Stimulated activated CD4-positive, alpha-beta T cell treated with anti-CD3 and anti-CD28 coated beads, TNF-alpha, amount 100 ng/mL, for 4 hours (primary cell): ENCODE measurements around the gene STK17A.
"Not testable (repeated sequence)": the region's sequence is repeated elsewhere in the genome, so short reads cannot be mapped to it uniquely, and the experiment has no call there.

Source experiments
- DNase-seq, 3 experiments: peaks; one replicate each; pipeline ENCODE4 v3.0.0-alpha.2; 2020; ENCODE audit warnings: low read depth in 3 of 3

Gene STK17A

DNA sequence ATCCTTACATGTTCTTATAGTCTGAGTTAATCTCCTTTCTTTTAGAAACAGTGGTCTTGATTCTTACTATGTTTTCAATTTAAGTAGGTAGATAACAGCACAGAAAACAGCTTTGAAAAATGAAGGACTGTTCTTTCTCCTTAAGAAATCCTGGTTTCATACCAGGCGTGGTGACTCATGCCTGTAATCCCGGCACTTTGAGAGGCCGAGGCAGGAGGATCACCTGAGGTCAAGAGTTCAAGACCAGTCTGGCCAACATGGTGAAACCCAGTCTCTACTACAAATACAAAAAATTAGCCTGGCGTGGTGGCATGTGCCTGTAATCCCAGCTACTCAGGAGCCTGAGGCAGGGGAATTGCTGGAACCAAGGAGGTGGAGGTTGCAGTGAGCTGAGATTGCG lies 13.5 kb downstream of the STK17A start:
- not testable (repeated sequence) for DNase-seq

DNA sequence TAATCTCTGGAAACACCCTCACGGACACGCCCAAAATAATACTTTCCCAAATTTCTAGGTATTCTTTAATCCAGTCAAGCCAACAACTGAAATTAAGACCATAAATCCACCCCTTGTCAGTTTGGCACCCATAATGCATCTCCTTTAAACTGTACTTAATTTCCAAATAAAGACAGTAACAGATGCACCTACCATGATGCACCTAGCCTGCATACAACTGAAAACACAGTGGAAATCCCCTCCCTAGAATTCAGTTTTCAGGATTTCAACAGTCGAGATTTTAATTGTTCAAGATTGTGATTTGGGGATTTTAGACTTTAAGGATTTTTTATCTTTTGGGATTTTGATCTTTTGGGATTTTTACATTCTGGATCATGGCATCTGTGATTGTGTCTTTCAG lies 17.1 kb downstream of the STK17A start:
- DNase-seq: no peak

DNA sequence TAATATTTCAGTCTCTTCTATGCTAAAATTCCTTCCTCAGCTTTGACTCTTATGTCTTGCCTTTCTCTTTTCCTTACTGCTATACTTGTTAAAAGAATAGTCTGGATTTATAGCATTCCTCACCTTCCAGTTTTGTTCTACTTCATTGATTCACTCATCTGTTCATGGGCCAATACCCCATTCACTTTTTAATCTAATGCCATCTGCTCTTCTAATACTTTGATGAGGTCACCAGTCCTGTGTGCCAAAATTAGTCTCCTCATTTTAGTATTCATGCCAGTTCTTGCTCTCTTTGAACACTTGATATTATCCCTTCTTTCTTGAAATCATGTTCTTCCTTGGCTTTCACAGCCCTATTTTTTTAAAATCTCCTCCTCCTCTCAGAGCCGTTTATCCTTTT lies 19.3 kb downstream of the STK17A start:
- no peak for DNase-seq

DNA sequence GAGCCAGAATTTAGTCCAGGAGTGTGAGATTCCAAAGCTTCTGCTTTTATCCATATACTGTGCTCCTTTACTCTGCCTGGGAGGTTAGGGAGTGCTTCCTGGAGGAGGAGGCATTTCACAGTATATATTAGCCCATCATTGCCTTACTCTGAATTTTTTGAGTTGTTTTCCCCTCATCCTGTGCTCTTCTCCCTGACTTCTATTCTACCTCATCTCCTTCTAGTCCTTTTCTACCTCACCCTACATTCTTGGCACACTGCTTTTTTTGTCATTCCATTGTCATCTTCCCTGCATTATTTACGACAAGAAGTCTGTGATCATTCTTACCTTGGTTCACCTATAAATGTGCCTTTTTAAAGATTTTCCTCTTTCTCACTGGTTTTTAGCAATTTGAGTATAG lies 21.3 kb downstream of the STK17A start:
- no peak for DNase-seq

DNA sequence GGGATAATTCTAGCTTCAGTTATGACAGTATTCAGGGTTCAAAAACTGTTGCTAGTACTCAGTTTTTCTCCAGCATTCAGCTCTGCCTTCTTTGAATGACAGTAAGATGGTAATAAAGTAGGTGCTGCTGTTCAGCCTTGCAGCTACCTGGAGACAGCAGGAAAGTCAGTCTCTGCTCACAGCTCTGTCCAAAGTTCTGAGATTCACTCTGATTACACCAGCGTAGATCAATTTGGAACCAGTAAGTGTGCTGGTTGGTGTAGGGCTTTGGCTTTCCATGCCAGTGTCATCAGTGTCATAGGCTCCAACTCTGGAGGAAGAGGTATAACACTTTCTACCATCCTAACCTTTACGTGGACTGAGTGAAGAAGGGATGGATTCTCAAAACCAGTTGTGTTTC lies 26.2 kb downstream of the STK17A start:
- no peak for DNase-seq

DNA sequence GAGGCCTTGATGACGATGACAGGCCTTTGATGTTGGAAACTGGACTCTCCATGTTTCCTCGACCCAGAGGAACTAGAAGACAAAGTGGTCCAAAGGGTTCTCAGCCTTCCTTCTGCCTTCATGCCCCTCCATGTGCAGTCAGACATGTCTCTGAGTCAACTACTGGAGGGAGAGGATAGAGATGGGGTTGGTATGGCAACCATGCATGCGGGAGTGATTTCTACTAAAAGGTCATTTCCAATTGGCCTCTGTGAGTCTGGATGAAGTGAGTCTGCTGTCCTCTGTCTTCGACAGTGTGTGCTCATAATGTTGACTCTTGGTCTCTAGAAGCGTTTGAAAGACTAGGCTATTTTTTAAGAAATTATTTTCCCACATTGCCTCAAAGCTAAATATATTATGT lies 29.2 kb downstream of the STK17A start:
- DNase-seq: no peak

DNA sequence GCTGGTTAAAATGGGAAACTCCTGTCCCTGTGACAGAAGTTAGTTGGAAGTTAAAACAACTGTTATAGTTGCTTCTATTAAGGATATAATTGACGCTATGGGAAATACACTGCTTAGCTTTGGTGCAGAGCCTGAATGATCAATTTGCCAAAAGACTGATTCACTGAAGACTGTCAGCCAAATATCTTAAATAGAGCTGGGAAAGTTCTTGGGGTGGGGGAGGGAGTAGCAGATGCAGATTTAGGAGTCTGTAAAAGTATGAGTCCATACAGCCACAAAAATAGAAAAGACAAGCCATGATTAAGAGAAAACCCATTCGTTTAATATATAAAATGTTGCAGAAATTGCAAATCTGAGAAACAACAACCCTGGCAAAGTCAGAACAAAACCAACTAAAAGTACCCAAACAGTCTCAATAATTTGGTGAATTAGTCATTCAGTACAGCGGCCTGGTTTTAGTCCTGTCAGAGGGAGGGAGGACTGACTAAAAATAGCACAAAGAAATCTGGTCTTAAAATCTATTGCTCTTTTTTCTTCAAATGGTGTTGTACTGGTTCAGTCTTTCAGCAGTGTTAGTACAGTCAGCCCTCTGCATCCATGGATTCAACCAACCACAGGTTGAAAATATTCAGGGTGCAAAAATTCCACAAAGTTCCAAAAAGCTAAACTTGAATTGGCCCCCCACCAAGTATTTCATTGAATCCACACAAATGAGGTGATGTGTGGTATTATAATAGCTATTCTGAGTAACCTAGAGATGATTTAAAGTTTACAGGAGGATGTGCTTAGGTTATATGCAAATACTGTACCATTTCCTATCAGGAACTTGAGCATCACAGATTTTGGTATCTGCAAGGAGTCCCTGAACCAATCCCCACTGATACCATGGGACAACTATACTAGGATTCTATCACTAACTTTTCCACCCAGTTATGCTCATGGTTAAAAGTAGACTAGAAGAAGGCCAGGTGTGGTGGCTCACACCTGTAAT lies 30.0 kb downstream of the STK17A start:
- no peak for DNase-seq

DNA sequence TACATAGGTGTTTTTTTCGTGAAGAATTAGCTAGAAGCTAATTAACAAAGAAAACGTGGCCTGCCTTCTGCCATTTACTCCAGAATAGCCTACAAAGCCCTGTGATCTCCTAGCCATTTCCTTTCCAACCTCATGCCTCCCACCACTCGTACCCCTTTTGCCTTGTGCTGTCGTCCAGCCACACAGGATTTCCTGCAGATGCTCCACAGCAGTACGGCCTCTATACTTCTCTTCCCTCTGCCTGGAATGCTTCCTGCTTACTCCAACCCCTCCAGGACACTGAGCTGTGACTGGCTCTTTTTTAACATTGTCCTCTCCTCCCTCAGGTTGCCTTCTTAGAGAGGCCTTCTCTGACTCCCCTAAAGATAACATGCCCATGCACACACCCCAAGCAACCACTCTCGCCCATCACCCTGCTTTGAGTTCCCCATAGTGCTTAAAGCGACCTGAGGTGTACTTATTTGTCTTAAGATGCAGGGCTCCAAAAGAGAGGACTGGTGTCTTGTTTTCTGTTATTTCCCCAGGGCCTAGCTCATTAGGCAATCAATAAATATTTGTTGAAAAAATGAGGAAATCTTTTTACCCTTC lies 32.7 kb downstream of the STK17A start:
- no peak for DNase-seq

DNA sequence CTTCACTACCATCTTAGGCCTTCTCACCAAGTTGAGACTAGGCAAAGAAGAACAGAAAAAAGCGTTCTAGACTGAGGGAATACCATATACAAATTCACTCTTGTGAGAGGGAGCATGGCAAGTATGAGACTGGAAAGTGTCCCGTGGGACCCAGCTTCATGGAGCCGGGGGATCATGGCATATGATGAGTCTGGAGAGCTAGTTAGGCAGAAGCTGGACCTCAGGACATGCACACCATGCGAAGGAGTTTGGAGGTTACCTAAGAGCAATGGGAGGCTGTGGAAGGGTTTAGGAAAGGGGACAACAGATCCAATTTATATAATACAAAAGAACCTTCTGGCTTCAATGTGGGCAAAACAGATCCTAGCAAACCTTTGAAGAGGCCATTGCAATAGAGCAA lies 34.1 kb downstream of the STK17A start:
- DNase-seq: no peak

DNA sequence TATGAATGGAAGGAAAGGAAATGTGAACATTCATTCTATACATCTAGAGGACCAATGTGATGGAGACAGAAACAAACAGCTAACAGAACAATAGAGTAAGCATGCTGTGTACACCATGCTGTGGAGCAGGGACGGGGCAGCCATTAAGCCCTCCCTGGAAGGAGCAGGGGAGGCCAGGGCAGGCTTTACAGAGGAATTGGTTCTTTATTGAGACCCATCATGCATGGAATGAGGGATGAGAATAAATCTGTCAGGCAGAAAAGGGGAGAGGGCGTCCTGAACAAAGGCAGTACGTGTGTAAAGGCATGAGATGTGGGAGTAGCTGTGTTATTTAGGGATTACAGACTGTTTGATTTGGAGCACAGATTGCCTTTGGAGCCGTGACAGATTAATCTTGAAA lies 35.2 kb downstream of the STK17A start:
- DNase-seq: no peak

DNA sequence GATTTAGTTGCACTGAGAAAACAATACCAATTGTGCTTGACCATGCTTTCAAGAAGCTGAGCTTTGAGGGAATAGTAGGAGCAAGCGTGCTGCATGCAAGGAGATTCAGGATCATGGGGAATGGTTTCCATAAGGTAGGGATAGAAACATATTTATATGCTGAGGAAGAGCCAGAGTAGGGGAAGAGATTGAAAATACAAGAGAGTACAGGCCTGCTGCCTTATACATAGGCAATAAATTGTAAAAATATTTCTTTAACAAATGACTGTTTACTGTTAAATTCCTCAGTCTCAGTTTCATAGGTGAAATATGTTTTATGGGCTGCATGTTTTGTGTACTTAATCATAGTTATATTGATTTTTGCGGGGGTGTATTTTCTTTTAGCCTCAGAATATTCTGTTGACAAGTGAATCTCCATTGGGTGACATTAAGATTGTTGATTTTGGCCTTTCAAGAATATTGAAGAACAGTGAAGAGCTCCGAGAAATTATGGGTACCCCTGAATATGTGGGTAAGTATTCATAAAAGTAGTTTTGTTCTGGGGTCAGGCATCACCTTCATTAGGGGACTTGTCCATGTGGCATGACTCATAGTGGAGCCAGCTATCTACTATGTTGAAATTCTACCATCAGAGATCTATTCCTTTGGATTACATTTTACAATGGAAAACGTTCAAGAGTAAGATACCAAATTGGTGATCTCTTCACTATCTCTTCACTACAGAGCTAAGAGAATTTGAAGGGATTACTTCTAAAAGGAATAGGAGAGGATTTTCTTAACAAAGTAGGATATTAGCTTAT lies 36.5 kb downstream of the STK17A start:
- DNase-seq: no peak

DNA sequence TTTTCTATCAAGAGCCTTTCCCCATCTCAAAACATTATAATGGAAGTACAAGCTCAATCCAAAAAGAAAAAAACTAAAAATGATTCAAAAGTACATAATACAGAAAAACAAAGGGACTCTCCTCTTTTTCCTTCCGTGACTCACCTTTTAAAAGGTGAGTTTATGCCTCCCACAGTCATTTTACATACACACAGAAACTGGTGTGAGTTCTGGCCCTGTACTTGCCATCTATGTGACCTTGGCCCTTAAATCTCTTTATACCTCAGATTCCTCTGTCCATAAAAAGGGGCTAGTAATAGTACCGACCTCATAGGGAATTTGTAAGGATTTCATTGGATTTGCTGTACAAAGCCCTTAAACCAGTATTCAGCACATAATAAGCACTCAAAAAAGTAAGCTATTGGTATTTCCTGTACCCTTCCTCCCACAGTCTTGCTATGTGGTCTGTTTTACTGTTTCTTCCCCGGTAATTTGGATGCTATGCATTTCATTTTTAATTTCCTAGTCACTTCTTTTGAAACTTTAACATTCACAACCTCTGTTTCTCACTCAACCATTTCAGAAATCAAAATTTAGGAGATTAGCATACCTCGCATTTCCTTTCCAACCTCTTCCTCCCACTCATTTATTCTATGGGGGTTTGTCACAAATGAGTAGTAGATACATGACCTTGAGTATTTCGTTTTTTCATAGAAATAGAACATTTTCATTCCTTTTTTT lies 39.0 kb downstream of the STK17A start:
- DNase-seq: no peak

DNA sequence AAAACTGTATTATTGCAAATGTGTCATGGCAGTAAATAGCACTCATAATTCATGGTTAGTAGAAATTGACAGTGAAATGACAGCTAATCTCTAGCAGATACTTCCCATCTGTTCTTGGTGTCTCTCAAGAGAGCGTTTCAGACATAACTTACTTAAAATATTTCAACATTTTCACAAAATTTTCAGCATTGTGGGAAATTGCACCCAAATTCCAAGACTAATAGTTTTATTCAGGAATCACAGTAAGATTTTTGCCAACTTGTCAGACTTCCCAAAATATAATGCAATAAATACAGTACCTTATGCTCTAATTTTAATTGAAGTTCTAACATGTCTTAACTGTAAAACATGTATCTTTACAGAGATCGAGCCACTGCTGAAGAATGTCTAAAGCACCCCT lies 41.2 kb downstream of the STK17A start:
- DNase-seq: no peak

DNA sequence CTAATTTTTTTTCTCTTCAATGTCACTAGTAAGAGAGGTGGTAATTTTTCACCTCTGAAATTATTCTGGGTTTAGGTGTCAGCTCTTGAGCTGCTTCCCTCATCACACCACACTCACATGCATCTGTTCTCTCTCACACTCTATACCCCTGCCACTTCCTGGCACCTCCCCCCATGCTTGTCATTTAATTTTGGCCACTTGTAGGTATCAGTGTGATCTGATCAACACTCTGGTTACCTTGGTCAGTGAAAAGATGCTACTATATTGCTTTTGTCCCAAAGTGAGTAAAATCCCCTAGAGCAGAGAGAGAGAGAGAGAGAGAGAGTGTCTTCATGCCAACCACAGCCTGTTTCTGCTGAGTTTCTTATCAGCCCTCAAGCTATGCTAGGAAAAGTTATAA lies 42.5 kb downstream of the STK17A start:
- DNase-seq: no peak

DNA sequence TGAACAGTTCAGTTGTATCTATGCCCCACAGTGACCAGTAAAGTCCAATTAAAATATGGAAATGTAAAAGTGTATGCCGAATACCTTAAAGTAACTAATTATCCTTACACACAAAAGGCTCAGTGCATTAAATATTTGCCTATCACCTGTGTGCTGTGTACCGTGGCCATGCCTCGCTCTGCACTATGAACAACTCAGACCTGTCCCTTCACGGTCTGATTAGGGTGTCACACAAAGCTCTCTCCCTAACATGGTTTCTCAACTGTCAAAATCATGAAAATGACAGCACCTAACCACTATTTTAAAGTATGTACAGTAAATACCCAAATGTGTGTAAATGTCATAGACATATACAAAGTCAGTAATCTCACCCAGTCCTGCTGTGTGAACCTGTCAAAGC lies 43.1 kb downstream of the STK17A start:
- DNase-seq: no peak

DNA sequence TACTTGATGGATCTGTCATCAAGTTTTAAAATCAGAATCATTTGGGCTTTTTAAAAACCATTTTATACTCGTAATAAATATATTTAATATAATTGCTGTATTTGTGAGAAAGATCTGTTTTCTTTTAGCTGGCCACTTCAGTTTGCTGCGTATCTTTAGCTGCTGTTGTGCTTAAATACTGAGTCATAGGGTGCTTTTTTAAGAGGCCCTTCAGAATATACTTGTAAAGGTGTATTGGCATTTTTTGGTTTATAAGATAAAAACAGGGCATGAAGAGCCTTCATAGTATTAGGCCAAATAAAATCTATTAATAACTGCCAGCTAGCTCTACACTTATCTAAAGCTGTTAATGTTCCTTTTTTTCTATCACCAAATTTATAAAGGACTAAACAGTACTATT lies 43.8 kb downstream of the STK17A start:
- no peak for DNase-seq

DNA sequence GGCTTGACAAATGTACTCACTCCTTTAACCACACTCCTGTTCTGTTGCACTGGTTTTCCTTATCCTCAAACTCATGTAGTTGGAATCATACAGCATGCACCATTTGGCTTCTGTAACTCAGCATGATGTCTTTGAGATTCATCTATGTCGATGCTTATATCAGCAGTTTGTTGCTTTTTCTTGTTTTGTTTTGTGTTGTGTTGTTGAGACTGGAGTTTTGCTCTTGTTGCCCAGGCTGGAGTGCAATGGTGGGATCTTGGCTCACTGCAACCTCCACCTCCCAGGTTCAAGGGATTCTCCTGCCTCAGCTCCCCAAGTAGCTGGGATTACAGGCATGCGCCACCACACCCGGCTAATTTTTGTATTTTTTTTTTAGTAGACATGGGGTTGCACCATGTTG lies 44.9 kb downstream of the STK17A start:
- DNase-seq: not testable (repeated sequence)

DNA sequence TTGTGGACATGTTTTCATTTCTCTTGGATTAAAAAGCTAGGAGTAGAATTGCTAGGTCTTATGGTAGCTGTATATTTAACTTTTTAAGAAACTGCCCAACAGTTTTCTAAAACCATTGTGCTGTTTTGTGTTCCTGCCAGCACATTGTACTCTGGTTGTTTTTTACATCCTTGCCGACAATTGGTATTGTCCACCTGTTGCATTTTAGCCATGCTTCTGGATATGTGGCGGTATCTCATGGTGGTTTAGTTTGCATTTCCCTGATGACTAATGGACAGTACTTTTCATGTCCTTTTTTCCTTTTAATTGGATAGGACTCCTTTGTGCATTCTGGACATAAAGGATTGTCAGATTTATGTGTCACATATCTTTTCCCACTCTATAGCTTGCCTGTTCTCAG lies 45.5 kb downstream of the STK17A start:
- DNase-seq: no peak

DNA sequence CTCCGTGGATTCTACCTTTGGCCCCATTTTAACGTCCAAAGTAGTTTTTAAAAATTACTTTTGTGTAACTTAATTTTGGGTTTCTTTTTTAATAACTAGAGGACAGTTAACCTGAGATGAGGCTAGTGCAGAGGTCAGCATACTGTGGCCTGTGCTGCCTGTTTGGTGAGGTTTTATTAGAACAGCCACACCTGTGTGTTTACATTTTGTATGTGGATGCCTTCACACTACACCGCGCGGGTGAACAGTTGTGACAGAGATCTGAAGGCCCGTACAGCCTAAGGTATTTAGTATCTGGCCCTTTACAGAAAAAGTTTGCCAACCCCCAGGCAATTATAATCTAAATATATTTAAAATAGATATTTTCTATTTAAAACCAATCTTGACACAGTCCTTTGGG lies 46.9 kb downstream of the STK17A start:
- no peak for DNase-seq

DNA sequence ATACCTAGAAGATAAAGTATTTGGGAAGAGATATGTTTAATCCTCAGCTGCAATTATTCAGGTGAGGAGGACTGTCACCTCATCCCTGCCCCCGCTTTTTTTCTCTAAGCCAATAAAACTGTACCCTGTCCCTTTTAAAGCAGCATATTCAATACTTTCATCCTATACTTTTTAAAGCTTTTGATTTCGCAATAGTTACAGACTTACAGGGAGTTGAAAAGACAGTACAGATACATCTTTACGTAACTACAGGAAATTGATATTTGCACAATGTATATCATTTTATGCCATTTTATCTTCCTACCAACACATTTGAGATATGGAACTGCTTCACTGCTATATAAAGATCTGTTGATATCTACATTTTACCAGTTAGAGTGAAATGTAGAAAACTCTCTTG lies 47.6 kb downstream of the STK17A start:
- DNase-seq: no peak

DNA sequence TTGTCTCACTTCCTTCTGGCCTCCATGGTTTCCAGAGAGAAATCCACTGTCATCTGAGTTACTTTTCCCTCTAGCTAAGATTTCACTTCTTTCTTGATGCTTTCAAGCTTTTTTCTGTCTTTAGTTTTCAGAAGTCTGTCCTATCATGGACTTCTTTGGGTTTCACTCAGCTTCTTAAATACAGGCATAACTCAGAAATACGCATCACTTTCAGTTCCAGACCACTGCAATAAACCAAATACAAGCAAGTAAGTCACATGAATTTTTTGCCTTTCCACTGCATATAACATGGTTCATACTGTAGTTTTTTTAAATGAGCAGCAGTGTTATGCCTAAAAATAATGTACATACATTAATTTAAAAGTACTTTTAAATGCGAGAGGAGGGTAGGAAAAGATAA lies 48.7 kb downstream of the STK17A start:
- DNase-seq: no peak

DNA sequence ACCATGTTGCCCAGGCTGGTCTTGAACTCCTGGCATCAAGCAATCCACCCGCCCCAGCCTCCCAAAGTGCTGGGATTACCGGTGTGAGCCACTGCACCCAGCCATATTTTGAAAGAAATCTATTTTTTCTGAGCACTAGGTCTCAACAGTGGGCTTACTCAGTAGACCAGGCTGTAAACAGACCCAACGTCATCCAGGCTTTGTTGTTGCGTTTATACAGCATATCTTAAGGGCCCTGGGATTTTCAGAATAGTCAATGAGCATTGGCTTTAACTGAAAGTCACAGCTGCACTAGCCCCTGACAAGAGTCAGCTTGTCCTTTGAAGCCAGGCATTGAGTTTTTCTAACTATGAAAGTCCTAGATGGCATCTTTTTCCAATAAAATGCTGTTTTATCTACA lies 49.8 kb downstream of the STK17A start:
- no peak for DNase-seq
